ENCODE results near the gene HDHD3. TPM values are rescaled to one million over a fixed set of nuclear protein-coding genes. Genes with fewer than 3 reads are reported as not detected.
"Not testable (repeated sequence)": the region's sequence is repeated elsewhere in the genome, so short reads cannot be mapped to it uniquely, and the experiment has no call there.

The HDHD3 gene
- 39.2 TPM for total RNA-seq

GRCh38 chr9:113376634-113377567 is at the start of gene HDHD3:
Gene HDHD3 (minus strand): TSS chr9:113376986. CDS start chr9:113374354, 2,632 bp downstream.
- peak; percentile 89 for DNase-seq (ENCODE audit: low spot score)

GRCh38 chr9:113425072-113425471 is 48.3 kb upstream of the HDHD3 start:
- DNase-seq (ENCODE audit: low spot score): no peak

- DNase-seq (ENCODE audit: low spot score): no peak
Measured at GRCh38 chr9:113421726-113422125, 44.9 kb upstream of the HDHD3 start.

- no peak for DNase-seq (ENCODE audit: low spot score)
Measured at GRCh38 chr9:113417370-113417769, 40.6 kb upstream of the HDHD3 start.

- DNase-seq (ENCODE audit: low spot score): no peak
Measured at GRCh38 chr9:113416149-113416721, 39.4 kb upstream of the HDHD3 start.

GRCh38 chr9:113410207-113410864 is 33.5 kb upstream of the HDHD3 start, which contains the start of the genes C9orf43 and POLE3:
Gene C9orf43 (plus strand): TSS chr9:113410747. CDS start chr9:113413494, 2,747 bp downstream.
Gene POLE3 (minus strand): TSS chr9:113410675. CDS start chr9:113410293, 382 bp downstream.
- peak; percentile 95 for DNase-seq (ENCODE audit: low spot score)

- DNase-seq (ENCODE audit: low spot score): no peak
Measured at GRCh38 chr9:113409883-113410206, 33.1 kb upstream of the HDHD3 start.

GRCh38 chr9:113409481-113409880 is 32.7 kb upstream of the HDHD3 start:
- DNase-seq (ENCODE audit: low spot score): no peak

- DNase-seq (ENCODE audit: low spot score): not testable (repeated sequence)
Measured at GRCh38 chr9:113406873-113407511, 30.2 kb upstream of the HDHD3 start.

- DNase-seq (ENCODE audit: low spot score): not testable (repeated sequence)
Measured at GRCh38 chr9:113406353-113406752, 29.6 kb upstream of the HDHD3 start.

GRCh38 chr9:113403646-113404045 is 26.9 kb upstream of the HDHD3 start:
- DNase-seq (ENCODE audit: low spot score): no peak

- DNase-seq (ENCODE audit: low spot score): peak; percentile 99
Measured at GRCh38 chr9:113401027-113401792, 24.4 kb upstream of the HDHD3 start, which contains the start of gene ALAD. Gene ALAD (minus strand): TSS chr9:113401284. CDS start chr9:113393559, 7,725 bp downstream.

GRCh38 chr9:113399646-113400200 is 22.9 kb upstream of the HDHD3 start:
- no peak for DNase-seq (ENCODE audit: low spot score)

GRCh38 chr9:113398796-113399195 is 22.0 kb upstream of the HDHD3 start:
- no peak for DNase-seq (ENCODE audit: low spot score)

- DNase-seq (ENCODE audit: low spot score): no peak
Measured at GRCh38 chr9:113397203-113397631, 20.4 kb upstream of the HDHD3 start.

GRCh38 chr9:113395000-113395861 is 18.4 kb upstream of the HDHD3 start:
- DNase-seq (ENCODE audit: low spot score): no peak

GRCh38 chr9:113393281-113393680 is 16.5 kb upstream of the HDHD3 start:
- DNase-seq (ENCODE audit: low spot score): no peak

GRCh38 chr9:113391917-113392316 is 15.1 kb upstream of the HDHD3 start:
- no peak for DNase-seq (ENCODE audit: low spot score)

GRCh38 chr9:113390192-113390960 is 13.6 kb upstream of the HDHD3 start:
- no peak for DNase-seq (ENCODE audit: low spot score)

Data from ureter (tissue), 1 donor.